Activated CD8-positive, alpha-beta T cell treated with anti-CD3 and anti-CD28 coated beads for 36 hours (primary cell): ENCODE data around the gene STX4. TPM values are rescaled to one million over a fixed set of nuclear protein-coding genes. Genes with fewer than 3 reads are reported as not detected.

Source experiments
- ATAC-seq: fragments of 200-7000 bp; cut with Tn5 transposase; one replicate; pipeline ENCODE4 v1.10.0; 2021; ENCODE audit warnings: mild to moderate bottlenecking, moderate library complexity
- CTCF ChIA-PET: fragments of 350-600 bp; sonication (Branson Sonifier 250); formaldehyde crosslinking; loops from one replicate; lab custom pipeline; 2021; ENCODE audit warnings: antibody characterized with exemption; lab: Charles Lee
- POLR2A ChIA-PET: fragments of 350-600 bp; sonication (Branson Sonifier 250); formaldehyde crosslinking; loops from one replicate; lab custom pipeline; 2021; ENCODE audit warnings: antibody characterized with exemption; lab: Charles Lee
- DNase-seq: peaks from one replicate; pipeline ENCODE4 v3.0.0-alpha.2; 2020
- H3K27ac Mint-ChIP-seq: one replicate; pipeline ENCODE4 v1.8.0; 2021; ENCODE audit warnings: mild to moderate bottlenecking, mixed read lengths
- H3K27me3 Mint-ChIP-seq: one replicate; pipeline ENCODE4 v1.8.0; 2021; ENCODE audit warnings: mixed read lengths
- H3K36me3 Mint-ChIP-seq: one replicate; pipeline ENCODE4 v1.8.0; 2021; ENCODE audit warnings: low read depth, mixed read lengths
- H3K4me1 Mint-ChIP-seq: one replicate; pipeline ENCODE4 v1.8.0; 2021; ENCODE audit warnings: low read depth, mixed read lengths
- H3K4me3 Mint-ChIP-seq: one replicate; pipeline ENCODE4 v1.8.0; 2021; ENCODE audit warnings: mild to moderate bottlenecking, moderate library complexity, mixed read lengths
- H3K9me3 Mint-ChIP-seq: one replicate; pipeline ENCODE4 v1.8.0; 2021; ENCODE audit warnings: mixed read lengths
- intact Hi-C: fragments of 100-400 bp; cut with micrococcal nuclease; formaldehyde crosslinking; loops from one replicate; pipeline ENCODE4 v1.10.0; 2022
- total RNA-seq, 2 experiments: library from RNA; stranded (reverse); gene quantifications; one replicate each; pipeline ENCODE4 v1.2.3, GENCODE V29; 2021
- TF ChIP-seq, protein P1 (sequence below): fragments of 200-600 bp; IDR thresholded peaks from one replicate; pipeline ENCODE4 v1.8.0; 2022; ENCODE audit warnings: antibody characterized with exemption, mild to moderate bottlenecking

STX4 gene
- total RNA-seq, 2 experiments from 2014 or later: 25.2 to 27.7 TPM

DNA sequence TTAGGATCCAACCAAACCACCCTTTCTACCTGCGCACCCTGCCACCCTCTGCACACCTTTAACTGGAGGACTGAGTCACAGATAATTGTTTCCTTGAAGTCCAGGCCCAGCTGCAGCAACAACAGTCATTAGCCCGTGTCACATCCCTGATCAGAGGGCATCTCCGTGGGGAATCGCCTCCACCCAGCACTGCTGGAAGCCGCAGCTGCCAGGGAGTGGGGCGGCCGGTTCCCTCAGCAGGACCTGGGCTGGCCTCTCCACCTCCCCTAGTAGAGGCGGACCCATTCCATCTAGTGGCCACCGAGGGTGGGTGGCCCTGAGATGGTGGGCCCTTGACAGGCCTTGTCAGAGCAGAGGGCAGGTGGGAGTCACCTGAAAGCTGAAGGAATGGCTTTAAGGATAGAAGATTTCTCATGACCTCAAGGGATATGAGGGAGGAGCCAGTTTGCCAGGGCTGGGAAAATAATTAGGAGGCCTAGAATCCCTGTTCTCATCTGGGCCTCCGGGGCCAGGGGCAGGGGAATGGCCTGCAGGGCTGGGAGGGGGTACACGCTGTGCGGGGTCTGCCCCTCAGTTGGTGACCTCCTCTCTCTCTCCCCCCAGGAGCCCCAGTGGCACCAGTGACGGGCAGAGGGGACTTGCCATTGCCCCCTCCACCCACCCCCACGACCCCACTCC is 49.1 kb downstream of the STX4 start:
- CTCF ChIA-PET: no interaction called here
- peaks cover 32% of the 10 kb centered on the region for H3K4me1 Mint-ChIP-seq
- ATAC-seq (no peak), DNase-seq (no peak)
- peaks cover 35% of the 10 kb centered on the region for H3K36me3 Mint-ChIP-seq
- no peaks in the 10 kb centered on the region for H3K9me3 Mint-ChIP-seq
- intact Hi-C loops: no loop called here
- H3K4me3 Mint-ChIP-seq: no peak overlapping the region
- TF ChIP-seq, protein P1, sequence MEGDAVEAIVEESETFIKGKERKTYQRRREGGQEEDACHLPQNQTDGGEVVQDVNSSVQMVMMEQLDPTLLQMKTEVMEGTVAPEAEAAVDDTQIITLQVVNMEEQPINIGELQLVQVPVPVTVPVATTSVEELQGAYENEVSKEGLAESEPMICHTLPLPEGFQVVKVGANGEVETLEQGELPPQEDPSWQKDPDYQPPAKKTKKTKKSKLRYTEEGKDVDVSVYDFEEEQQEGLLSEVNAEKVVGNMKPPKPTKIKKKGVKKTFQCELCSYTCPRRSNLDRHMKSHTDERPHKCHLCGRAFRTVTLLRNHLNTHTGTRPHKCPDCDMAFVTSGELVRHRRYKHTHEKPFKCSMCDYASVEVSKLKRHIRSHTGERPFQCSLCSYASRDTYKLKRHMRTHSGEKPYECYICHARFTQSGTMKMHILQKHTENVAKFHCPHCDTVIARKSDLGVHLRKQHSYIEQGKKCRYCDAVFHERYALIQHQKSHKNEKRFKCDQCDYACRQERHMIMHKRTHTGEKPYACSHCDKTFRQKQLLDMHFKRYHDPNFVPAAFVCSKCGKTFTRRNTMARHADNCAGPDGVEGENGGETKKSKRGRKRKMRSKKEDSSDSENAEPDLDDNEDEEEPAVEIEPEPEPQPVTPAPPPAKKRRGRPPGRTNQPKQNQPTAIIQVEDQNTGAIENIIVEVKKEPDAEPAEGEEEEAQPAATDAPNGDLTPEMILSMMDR: no peak
- no peaks in the 10 kb centered on the region for H3K27me3 Mint-ChIP-seq
- POLR2A ChIA-PET: interaction anchor here (5.8 kb wide), 1 partner anchor 9 kb away, joined by 22 read pairs; the partner anchor contains the start of genes ZNF646 and ZNF668
- peak overlapping the region; percentile 11 for H3K27ac Mint-ChIP-seq

DNA sequence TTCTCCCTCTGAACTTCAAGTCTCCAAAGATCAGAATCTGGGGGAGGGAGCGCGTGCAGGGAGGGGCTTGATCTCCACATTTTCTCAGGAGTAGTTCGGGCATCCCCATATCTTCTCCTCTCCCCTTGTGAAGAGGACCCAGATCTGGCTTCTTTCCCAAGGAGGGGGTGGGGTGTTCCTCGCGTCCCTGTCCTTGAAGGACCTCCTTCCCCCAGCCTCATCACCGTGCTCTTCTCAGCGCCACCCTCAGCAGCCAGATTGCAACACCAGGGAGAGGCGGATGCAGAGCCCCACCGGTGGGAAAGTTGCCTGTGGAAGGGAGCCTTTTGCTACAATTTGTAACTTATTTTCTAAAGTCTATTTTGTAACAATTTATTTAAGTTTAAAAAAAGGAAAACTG is 49.7 kb downstream of the STX4 start:
- intact Hi-C loops: no loop called here
- Mint-ChIP-seq H3K4me1 (peaks cover 27% of the 10 kb centered on the region), H3K27ac (no peak overlapping the region), H3K36me3 (peaks cover 30% of the 10 kb centered on the region), H3K9me3 (no peaks in the 10 kb centered on the region), H3K27me3 (no peaks in the 10 kb centered on the region), H3K4me3 (no peak overlapping the region)
- ChIA-PET CTCF (no interaction called here), POLR2A (interaction anchor here (5.8 kb wide), 1 partner anchor 10 kb away, joined by 22 read pairs; the partner anchor contains the start of genes ZNF646 and ZNF668)
- TF ChIP-seq, protein P1: no peak
- DNase-seq: no peak
- no peak for ATAC-seq

DNA sequence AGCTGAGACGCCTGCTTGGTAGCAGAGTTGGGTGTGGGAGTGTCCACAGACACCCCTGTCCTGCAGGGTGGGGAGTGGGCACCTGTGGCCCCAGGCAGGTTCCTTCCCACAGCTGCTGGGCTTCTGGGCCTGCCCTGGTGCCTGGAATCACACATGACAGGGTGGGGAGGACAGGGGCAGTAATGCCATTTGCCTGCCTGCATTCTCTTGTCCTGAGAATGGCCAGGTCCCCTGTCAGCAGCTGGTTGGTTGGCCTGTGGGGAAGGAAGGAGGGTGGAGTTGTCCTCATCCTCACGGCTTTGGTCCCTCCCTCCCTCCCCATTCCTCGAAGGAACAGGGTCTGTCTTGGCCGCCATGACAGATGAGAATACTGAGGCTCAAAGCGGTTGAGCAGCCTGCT is 50.2 kb downstream of the STX4 start:
- intact Hi-C loops: no loop called here
- TF ChIP-seq, protein P1: no peak
- ChIA-PET POLR2A (interaction anchor here (1.0 to 5.8 kb wide), 4 partner anchors 10 to 120 kb away, joined by 3 to 22 read pairs (median 4); partner anchors contain the start of genes VKORC1, ZNF646 and ZNF668), CTCF (no interaction called here)
- H3K27ac Mint-ChIP-seq: no peak overlapping the region
- peaks cover 26% of the 10 kb centered on the region for H3K36me3 Mint-ChIP-seq
- no peaks in the 10 kb centered on the region for H3K27me3 Mint-ChIP-seq
- H3K4me3 Mint-ChIP-seq: no peak overlapping the region
- ATAC-seq: no peak
- no peaks in the 10 kb centered on the region for H3K9me3 Mint-ChIP-seq
- H3K4me1 Mint-ChIP-seq: peaks cover 25% of the 10 kb centered on the region
- DNase-seq: no peak

DNA sequence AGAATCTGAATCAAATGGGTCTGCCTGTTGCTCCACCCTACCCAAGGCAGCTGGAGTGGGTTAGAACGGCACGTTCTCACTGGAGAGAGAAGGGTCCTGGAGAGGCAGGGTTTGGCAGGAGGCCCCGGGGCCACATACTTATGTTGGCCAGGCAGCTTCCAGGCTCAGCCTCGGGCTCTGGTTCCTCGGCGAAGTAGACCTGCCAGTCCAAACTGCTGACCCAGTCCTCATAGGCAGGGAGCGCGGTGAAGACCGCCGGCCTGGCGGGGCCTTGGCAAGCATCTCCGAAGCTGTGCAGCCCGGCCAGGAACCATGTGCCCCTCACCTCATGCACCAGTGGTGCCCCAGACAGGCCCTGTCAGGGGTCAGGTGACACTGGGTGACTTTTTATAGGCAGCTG is 50.6 kb downstream of the STX4 start:
- intact Hi-C loops: no loop called here
- TF ChIP-seq, protein P1: no peak
- H3K9me3 Mint-ChIP-seq: no peaks in the 10 kb centered on the region
- DNase-seq (no peak), ATAC-seq (no peak)
- CTCF ChIA-PET: no interaction called here
- no peak overlapping the region for H3K27ac Mint-ChIP-seq
- POLR2A ChIA-PET: interaction anchor here (1.0 to 5.8 kb wide), 4 partner anchors 10 to 120 kb away, joined by 3 to 22 read pairs (median 4); partner anchors contain the start of genes VKORC1, ZNF646 and ZNF668
- H3K36me3 Mint-ChIP-seq: peaks cover 22% of the 10 kb centered on the region
- H3K4me1 Mint-ChIP-seq: peaks cover 22% of the 10 kb centered on the region
- no peaks in the 10 kb centered on the region for H3K27me3 Mint-ChIP-seq
- H3K4me3 Mint-ChIP-seq: no peak overlapping the region

DNA sequence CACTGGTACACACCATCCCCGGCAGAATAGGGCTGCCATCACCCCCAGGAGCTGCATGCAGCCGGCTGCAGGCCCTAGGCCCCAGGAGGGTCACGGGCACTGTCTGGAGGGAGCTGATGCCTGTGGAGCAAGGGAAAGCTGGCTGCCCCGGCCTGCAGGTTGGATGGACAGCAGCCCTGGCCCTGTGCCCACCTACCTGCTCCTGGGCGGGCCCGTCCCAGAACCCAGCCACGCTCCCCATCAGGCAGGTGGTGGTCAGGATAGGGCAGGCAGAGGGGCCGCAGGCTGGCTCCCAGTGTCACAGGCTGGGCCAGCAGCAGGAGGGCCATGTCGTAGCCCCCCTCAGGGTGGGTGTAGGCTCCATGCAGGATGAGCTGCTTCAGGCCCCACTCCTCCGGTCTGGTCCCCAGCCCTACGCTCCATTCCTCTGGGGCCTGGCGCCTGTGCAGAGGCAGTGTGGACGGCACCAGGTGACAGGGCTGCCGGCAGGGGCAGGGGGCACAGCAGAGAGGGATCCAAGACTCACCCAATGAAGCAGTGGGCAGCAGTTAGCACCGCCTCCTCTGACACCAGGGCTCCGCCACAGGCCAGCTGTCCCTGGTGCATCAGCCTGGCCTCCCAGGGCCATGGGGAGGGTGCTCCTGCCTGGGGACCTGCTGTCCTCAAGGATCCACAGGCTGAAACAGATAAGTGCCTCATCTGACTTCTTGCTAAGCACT is 51.4 kb downstream of the STX4 start:
- no peak for ATAC-seq
- no peak overlapping the region for H3K4me3 Mint-ChIP-seq

More for the DNA sequence above, 51.4 kb downstream of the STX4 start:
- Mint-ChIP-seq H3K27me3 (no peaks in the 10 kb centered on the region), H3K9me3 (no peaks in the 10 kb centered on the region), H3K4me1 (peaks cover 16% of the 10 kb centered on the region), H3K36me3 (peaks cover 16% of the 10 kb centered on the region), H3K27ac (no peak overlapping the region)
- DNase-seq: no peak
- ChIA-PET POLR2A (interaction anchor here (1.0 to 5.8 kb wide), 5 partner anchors 9 to 121 kb away, joined by 3 to 22 read pairs (median 5); partner anchors contain the start of genes VKORC1, ZNF646 and ZNF668), CTCF (no interaction called here)
- TF ChIP-seq, protein P1: no peak
- intact Hi-C loops: no loop called here
